ENCODE measurements around the gene PRDX2. TPM values are rescaled to one million over a fixed set of nuclear protein-coding genes. Genes with fewer than 3 reads are reported as not detected.
A peak's percentile ranks its signal among the peaks of the same experiment; 100 is the strongest.

Gene PRDX2
- total RNA-seq, 1 donor from 2014 or later = 238 TPM

GRCh38 chr19:12793290-12794195, 8.1 kb downstream of the PRDX2 start:
- DNase-seq (ENCODE audit: low spot score) = peak; percentile 99

GRCh38 chr19:12792853-12793289, 8.7 kb downstream of the PRDX2 start:
- DNase-seq (ENCODE audit: low spot score) = no peak

GRCh38 chr19:12792051-12792852, 9.3 kb downstream of the PRDX2 start:
- peak; percentile 93 for DNase-seq (ENCODE audit: low spot score)

- peak; percentile 100 for DNase-seq (ENCODE audit: low spot score)
Measured at GRCh38 chr19:12791345-12792050, 10.1 kb downstream of the PRDX2 start, which contains the start of gene JUNB. TSS of gene JUNB (plus strand) at chr19:12791486. CDS start at chr19:12791772, 286 bp downstream.

GRCh38 chr19:12790628-12791344, 10.8 kb downstream of the PRDX2 start:
- no peak for DNase-seq (ENCODE audit: low spot score)

GRCh38 chr19:12789904-12790619, 11.5 kb downstream of the PRDX2 start:
- DNase-seq (ENCODE audit: low spot score) = peak; percentile 99

GRCh38 chr19:12789098-12789903, 12.3 kb downstream of the PRDX2 start:
- DNase-seq (ENCODE audit: low spot score) = no peak

- DNase-seq (ENCODE audit: low spot score) = peak; percentile 94
Measured at GRCh38 chr19:12788682-12789097, 12.9 kb downstream of the PRDX2 start.

- DNase-seq (ENCODE audit: low spot score) = no peak
Measured at GRCh38 chr19:12788042-12788681, 13.4 kb downstream of the PRDX2 start.

GRCh38 chr19:12787458-12787857, 14.1 kb downstream of the PRDX2 start:
- DNase-seq (ENCODE audit: low spot score) = no peak

- DNase-seq (ENCODE audit: low spot score) = no peak
Measured at GRCh38 chr19:12786952-12787351, 14.6 kb downstream of the PRDX2 start.

- no peak for DNase-seq (ENCODE audit: low spot score)
Measured at GRCh38 chr19:12786141-12786870, 15.3 kb downstream of the PRDX2 start.

- DNase-seq (ENCODE audit: low spot score) = no peak
Measured at GRCh38 chr19:12785431-12786031, 16.1 kb downstream of the PRDX2 start.

- DNase-seq (ENCODE audit: low spot score) = no peak
Measured at GRCh38 chr19:12784871-12785430, 16.6 kb downstream of the PRDX2 start.

GRCh38 chr19:12784394-12784870, 17.2 kb downstream of the PRDX2 start:
- no peak for DNase-seq (ENCODE audit: low spot score)

- DNase-seq (ENCODE audit: low spot score) = no peak
Measured at GRCh38 chr19:12783849-12784393, 17.7 kb downstream of the PRDX2 start.
